ENCODE results near the gene AHCYL2. TPM values are rescaled to one million over a fixed set of nuclear protein-coding genes. Genes with fewer than 3 reads are reported as not detected.
"Not testable (repeated sequence)": the region's sequence is repeated elsewhere in the genome, so short reads cannot be mapped to it uniquely, and the experiment has no call there.

AHCYL2 gene
- total RNA-seq, 1 donor from 2014 or later, result 13.6 TPM

DNA sequence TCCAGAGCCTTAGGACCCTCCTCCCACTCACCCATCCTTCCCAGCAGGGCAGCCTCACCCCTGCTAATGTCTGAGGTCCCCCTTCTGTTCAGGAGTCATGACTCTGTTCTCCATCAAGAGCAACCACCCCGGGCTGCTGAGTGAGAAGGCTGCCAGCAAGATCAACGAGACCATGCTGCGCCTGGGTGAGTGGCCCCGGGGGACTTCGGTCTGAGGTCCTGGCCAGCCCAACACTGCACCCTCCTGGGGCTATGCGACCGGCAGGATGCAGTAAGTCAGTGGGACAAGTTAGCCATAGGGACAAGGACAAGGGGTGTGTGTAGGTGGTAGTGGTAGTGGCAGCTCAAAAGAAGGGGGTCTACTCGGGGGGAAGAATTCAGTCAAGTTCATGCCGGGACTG, 16.2 kb upstream of the AHCYL2 start:
- no peak for DNase-seq (ENCODE audit: low spot score)

GRCh38 chr7:129209067-129209926, 15.5 kb upstream of the AHCYL2 start:
- DNase-seq (ENCODE audit: low spot score), result no peak

DNA sequence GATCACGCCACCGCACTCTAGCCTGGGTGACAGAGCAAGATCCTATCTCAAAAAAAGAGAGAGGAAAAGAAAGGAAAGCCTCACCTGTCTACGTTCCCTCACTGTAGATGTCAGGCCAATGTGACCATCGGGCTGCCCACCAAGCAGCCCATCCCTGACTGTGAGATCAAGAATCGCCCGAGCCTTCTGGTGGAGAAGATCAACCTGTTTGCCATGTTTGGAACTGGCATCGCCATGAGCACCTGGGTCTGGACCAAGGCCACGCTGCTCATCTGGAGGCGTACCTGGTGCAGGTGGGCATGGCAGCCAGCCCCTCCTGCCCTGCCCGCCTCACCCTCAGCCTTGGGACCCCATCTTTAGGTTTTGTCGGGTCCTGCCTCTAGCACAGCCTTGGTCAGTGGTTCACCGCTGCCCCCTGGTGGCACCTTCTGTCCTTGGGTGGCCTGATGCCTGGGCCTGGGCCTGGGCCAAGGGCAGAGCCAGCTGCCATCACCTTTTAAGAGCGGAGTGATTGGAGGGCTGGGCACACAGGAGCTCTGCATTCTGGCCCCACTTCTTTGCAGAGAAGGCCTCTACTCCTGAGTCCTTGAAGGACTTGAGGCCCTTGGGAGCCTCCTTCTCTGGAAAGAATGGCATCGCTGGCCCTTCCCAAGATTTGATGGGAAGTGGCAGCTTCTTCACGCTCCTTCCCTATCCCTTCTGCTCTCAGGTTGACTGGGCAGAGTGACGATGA, 14.4 kb upstream of the AHCYL2 start:
- no peak for DNase-seq (ENCODE audit: low spot score)

DNA sequence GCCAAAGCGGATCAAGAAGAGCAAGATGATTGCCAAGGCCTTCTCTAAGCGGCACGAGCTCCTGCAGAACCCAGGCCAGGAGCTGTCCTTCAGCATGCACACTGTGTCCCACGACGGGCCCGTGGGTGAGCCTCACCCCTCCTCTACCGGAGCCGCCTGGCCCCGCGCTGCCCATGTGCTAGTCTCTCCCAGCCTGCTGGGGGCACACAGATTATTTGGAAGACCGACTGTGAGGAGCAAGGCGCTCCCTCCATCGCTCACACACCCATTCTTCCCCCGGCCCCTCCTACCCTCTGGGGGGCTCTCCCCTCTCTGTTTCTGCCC, 13.9 kb upstream of the AHCYL2 start:
- no peak for DNase-seq (ENCODE audit: low spot score)

GRCh38 chr7:129212126-129212525, 12.7 kb upstream of the AHCYL2 start:
- no peak for DNase-seq (ENCODE audit: low spot score)

GRCh38 chr7:129212596-129212995, 12.2 kb upstream of the AHCYL2 start:
- no peak for DNase-seq (ENCODE audit: low spot score)

GRCh38 chr7:129213828-129214227, 11.0 kb upstream of the AHCYL2 start:
- DNase-seq (ENCODE audit: low spot score), result no peak

GRCh38 chr7:129215691-129216090, 9.1 kb upstream of the AHCYL2 start:
- DNase-seq (ENCODE audit: low spot score), result not testable (repeated sequence)

- DNase-seq (ENCODE audit: low spot score), result not testable (repeated sequence)
These were observed 8.6 kb upstream of the AHCYL2 start for GRCh38 chr7:129216101-129216715.

GRCh38 chr7:129216821-129217416, 7.9 kb upstream of the AHCYL2 start:
- DNase-seq (ENCODE audit: low spot score), result not testable (repeated sequence)

- no peak for DNase-seq (ENCODE audit: low spot score)
These were observed 6.2 kb upstream of the AHCYL2 start for GRCh38 chr7:129218514-129219062.

DNA sequence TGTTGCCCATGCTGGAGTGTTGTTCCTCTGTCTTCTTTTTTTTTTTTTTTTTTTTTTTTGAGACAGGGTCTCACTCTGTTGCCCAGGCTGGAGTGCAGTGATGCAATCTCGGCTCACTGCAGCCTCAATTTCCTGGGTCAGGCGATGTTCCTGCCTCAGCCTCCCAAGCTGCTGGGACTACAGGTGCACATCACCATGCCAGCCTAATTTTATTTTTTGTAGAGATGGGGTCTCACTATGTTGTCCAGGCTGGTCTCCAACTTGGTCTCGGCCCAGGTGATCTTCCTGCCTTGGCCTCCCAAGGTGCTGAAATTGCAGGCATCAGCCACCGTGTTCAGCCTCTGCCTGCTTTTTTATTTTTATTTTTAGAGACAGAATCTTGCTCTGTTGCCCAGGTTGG, 5.7 kb upstream of the AHCYL2 start:
- not testable (repeated sequence) for DNase-seq (ENCODE audit: low spot score)

DNA sequence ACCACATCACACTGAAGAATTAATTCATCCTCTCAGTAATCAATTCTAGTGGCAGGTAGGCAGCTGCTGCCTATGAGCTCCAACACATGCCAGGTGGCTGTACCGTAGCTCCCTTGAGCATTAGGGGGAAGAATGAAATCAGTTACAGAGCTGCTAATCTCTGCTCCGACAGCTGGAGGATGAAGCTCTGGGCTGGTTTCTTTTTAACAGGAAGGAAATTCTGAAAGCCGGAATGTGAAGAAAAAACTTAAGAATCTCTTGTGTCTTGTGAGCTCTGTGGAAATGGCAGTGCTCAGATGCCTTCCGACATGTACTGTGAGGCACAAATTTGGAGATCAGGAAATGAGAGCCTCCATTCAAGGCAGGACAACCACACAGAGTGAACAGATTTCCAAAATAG, 2.8 kb upstream of the AHCYL2 start:
- DNase-seq (ENCODE audit: low spot score), result no peak

DNA sequence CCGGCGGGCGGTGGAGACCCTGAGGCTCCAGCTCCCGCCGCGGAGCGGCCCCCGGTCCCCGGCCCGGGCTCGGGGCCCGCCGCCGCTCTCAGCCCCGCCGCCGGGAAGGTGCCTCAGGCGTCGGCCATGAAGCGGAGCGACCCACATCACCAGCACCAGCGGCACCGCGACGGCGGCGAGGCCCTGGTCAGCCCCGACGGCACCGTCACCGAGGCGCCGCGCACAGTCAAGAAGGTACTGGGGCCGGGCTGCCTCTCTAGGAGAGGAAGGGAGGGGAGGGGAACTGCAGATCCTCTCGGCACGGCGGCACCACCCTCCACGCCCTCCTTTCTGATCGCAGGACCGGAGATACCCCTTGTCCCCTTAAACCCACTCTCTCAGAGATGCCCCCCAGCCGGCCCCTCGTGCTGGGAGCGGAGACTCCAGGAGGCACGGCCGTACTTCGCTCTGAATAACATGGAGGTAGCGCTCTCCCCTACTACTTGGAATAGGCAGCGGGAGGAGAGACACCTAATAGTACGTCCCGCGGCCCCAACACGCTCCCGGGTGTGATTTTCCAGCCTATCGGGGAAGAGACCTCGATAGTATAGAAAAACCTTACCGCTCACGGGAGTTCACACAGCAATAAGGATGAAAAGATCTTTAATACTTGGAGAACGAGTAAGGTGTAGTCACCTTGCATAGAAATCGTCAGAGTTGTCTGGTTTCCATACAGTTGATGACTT, 538 bp downstream of the AHCYL2 start:
- DNase-seq (ENCODE audit: low spot score), result no peak

GRCh38 chr7:129225931-129226572, 1.2 kb downstream of the AHCYL2 start:
- no peak for DNase-seq (ENCODE audit: low spot score)

DNA sequence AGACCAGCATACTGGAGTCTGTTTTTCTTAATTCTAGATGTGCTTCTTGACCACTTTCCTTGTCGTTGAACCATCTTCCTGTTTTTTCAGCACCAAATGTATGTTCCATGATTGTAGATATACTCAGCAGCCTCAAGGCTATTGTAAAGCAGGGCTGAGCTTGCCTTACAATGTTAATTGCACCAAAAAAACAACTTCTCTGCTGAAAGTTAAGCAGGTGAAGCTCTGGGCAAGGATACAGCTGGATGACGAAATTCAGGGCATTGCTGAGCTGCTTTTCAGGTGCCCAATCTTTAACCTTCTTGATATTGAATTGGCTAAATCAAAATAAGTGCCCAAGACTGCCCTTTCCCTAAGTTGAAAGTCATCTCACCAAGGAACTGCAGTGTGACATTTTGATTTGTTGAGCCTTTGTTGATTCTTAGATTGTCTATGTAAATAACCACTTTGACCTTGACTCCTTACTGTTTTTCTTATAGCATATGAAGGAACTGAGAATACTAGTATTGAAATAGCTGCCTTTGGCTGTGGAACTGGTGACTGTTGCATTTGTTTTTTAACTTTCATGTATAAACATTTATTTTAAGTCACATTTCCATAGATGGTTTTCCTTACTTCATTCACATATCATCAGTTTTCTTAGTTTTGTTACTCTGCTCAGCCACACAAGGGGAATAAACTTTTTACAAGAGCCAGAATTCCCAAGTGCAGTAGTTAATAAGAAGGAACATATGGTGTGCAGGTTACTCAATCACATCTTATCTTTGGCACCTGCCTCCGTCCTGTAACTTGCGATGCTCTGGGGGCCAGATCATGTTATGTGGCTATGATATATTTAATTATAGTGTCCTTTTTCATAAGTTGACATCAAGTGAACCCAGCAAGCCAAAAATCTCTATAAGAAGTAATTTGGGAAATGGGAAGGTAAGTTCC, 3.1 kb downstream of the AHCYL2 start:
- no peak for DNase-seq (ENCODE audit: low spot score)

DNA sequence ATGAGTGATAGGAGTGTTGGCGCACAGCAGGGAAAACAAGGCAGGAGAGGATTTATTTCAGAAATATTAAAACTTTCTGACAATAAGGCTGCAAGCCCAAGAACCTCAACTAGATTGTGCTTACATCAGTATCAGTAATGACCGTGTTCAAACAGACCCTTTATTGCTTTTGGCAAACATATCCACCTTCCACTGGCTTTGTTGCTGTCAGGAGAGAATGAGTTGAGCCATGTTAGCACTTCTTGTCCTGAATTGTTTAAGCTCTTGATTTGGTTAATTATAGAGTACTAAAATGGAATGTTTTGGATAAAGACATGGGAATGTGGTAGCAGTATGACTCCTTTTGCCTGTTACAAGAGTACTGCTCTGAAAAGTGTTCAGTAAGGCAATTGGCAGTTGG, 3.8 kb downstream of the AHCYL2 start:
- DNase-seq (ENCODE audit: low spot score), result no peak

- DNase-seq (ENCODE audit: low spot score), result no peak
These were observed 6.8 kb downstream of the AHCYL2 start for GRCh38 chr7:129231666-129232065.

- no peak for DNase-seq (ENCODE audit: low spot score)
These were observed 13.7 kb downstream of the AHCYL2 start for GRCh38 chr7:129238546-129238945.
